ENCODE measurements around the gene SNTG2.

Gene SNTG2

GRCh38 chr2:959457-959856 lies 8.8 kb downstream of the SNTG2 start:
- Histone ChIP-seq H3K27ac (no peak overlapping the region), H3K36me3 (no peaks in the 10 kb centered on the region), H3K9me3 (ENCODE audit: severe bottlenecking) (no peaks in the 10 kb centered on the region), H3K4me3 (ENCODE audit: low read depth, low read length) (no peak overlapping the region), H3K27me3 (ENCODE audit: insufficient read depth, low read depth, severe bottlenecking) (no peaks in the 10 kb centered on the region)
- no peak for TF ChIP-seq CTCF (IDR thresholded peaks at IDR 0.05; ENCODE audit: low read depth, low read length)
- DNase-seq = no peak

GRCh38 chr2:960061-960736 lies 9.6 kb downstream of the SNTG2 start:
- Histone ChIP-seq H3K27me3 (ENCODE audit: insufficient read depth, low read depth, severe bottlenecking) (no peaks in the 10 kb centered on the region), H3K27ac (no peak overlapping the region), H3K4me3 (ENCODE audit: low read depth, low read length) (no peak overlapping the region), H3K9me3 (ENCODE audit: severe bottlenecking) (no peaks in the 10 kb centered on the region), H3K36me3 (no peaks in the 10 kb centered on the region)
- TF ChIP-seq CTCF (IDR thresholded peaks at IDR 0.05; ENCODE audit: low read depth, low read length) = no peak
- DNase-seq = no peak

GRCh38 chr2:961786-962185 lies 11.1 kb downstream of the SNTG2 start:
- H3K4me3 ChIP-seq (ENCODE audit: low read depth, low read length) = no peak overlapping the region
- no peaks in the 10 kb centered on the region for H3K36me3 ChIP-seq
- H3K27ac ChIP-seq = no peak overlapping the region
- no peak for TF ChIP-seq CTCF (IDR thresholded peaks at IDR 0.05; ENCODE audit: low read depth, low read length)
- H3K27me3 ChIP-seq (ENCODE audit: insufficient read depth, low read depth, severe bottlenecking) = no peaks in the 10 kb centered on the region
- DNase-seq = no peak
- no peaks in the 10 kb centered on the region for H3K9me3 ChIP-seq (ENCODE audit: severe bottlenecking)

- H3K36me3 ChIP-seq = no peaks in the 10 kb centered on the region
- H3K27me3 ChIP-seq (ENCODE audit: insufficient read depth, low read depth, severe bottlenecking) = no peaks in the 10 kb centered on the region
- DNase-seq = no peak
- H3K27ac ChIP-seq = no peak overlapping the region
- no peak for TF ChIP-seq CTCF (IDR thresholded peaks at IDR 0.05; ENCODE audit: low read depth, low read length)
- H3K9me3 ChIP-seq (ENCODE audit: severe bottlenecking) = no peaks in the 10 kb centered on the region
- H3K4me3 ChIP-seq (ENCODE audit: low read depth, low read length) = no peak overlapping the region
These were observed 13.2 kb downstream of the SNTG2 start for GRCh38 chr2:963876-964275.

- no peak for DNase-seq
- TF ChIP-seq CTCF (IDR thresholded peaks at IDR 0.05; ENCODE audit: low read depth, low read length) = no peak
These were observed 13.9 kb downstream of the SNTG2 start for GRCh38 chr2:964562-964961.

GRCh38 chr2:965640-966147 lies 15.0 kb downstream of the SNTG2 start:
- no peak for DNase-seq
- no peaks in the 10 kb centered on the region for H3K36me3 ChIP-seq
- no peaks in the 10 kb centered on the region for H3K27me3 ChIP-seq (ENCODE audit: insufficient read depth, low read depth, severe bottlenecking)
- TF ChIP-seq CTCF (IDR thresholded peaks at IDR 0.05; ENCODE audit: low read depth, low read length) = no peak
- H3K9me3 ChIP-seq (ENCODE audit: severe bottlenecking) = peaks cover 2% of the 10 kb centered on the region
- no peak overlapping the region for H3K27ac ChIP-seq
- no peak overlapping the region for H3K4me3 ChIP-seq (ENCODE audit: low read depth, low read length)

More at GRCh38 chr2:964562-964961, 13.9 kb downstream of the SNTG2 start:
- Histone ChIP-seq H3K36me3 (no peaks in the 10 kb centered on the region), H3K9me3 (ENCODE audit: severe bottlenecking) (peaks cover 2% of the 10 kb centered on the region), H3K27me3 (ENCODE audit: insufficient read depth, low read depth, severe bottlenecking) (no peaks in the 10 kb centered on the region), H3K27ac (no peak overlapping the region), H3K4me3 (ENCODE audit: low read depth, low read length) (no peak overlapping the region)

Measured in WERI-Rb-1 (cell line).